Measurements from ENCODE around the gene ADAMTS19.
A peak's percentile ranks its signal among the peaks of the same experiment; 100 is the strongest.
"Not testable (repeated sequence)": the region's sequence is repeated elsewhere in the genome, so short reads cannot be mapped to it uniquely, and the experiment has no call there.

Gene ADAMTS19

GRCh38 chr5:129609710-129610109, 149.6 kb downstream of the ADAMTS19 start:
- no peak for DNase-seq

GRCh38 chr5:129616517-129616916, 156.4 kb downstream of the ADAMTS19 start:
- DNase-seq = no peak

GRCh38 chr5:129617206-129617605, 157.1 kb downstream of the ADAMTS19 start:
- no peak for DNase-seq

- no peak for DNase-seq
These were observed 159.7 kb downstream of the ADAMTS19 start for GRCh38 chr5:129619782-129620181.

- DNase-seq = no peak
These were observed 162.4 kb downstream of the ADAMTS19 start for GRCh38 chr5:129622531-129622930.

GRCh38 chr5:129629575-129629974, 169.5 kb downstream of the ADAMTS19 start:
- no peak for DNase-seq

GRCh38 chr5:129630101-129630500, 170.0 kb downstream of the ADAMTS19 start:
- DNase-seq = no peak

GRCh38 chr5:129631961-129632360, 171.9 kb downstream of the ADAMTS19 start:
- no peak for DNase-seq

GRCh38 chr5:129637501-129637900, 177.4 kb downstream of the ADAMTS19 start:
- not testable (repeated sequence) for DNase-seq

GRCh38 chr5:129639331-129639730, 179.2 kb downstream of the ADAMTS19 start:
- no peak for DNase-seq

GRCh38 chr5:129652349-129653056, 192.4 kb downstream of the ADAMTS19 start:
- no peak for DNase-seq

- DNase-seq = no peak
These were observed 192.9 kb downstream of the ADAMTS19 start for GRCh38 chr5:129653057-129653375.

GRCh38 chr5:129653442-129653841, 193.3 kb downstream of the ADAMTS19 start:
- DNase-seq = no peak

- DNase-seq = no peak
These were observed 196.9 kb downstream of the ADAMTS19 start for GRCh38 chr5:129656952-129657351.

- no peak for DNase-seq
These were observed 198.7 kb downstream of the ADAMTS19 start for GRCh38 chr5:129658801-129659200.

GRCh38 chr5:129661366-129662035, 201.4 kb downstream of the ADAMTS19 start:
- DNase-seq = no peak

- peak; percentile 18 to 26 for DNase-seq
These were observed 204.3 kb downstream of the ADAMTS19 start for GRCh38 chr5:129664336-129664937.

GRCh38 chr5:129670957-129671500, 210.9 kb downstream of the ADAMTS19 start:
- no peak for DNase-seq

- no peak for DNase-seq
These were observed 211.9 kb downstream of the ADAMTS19 start for GRCh38 chr5:129672006-129672405.

GRCh38 chr5:129679671-129680070, 219.6 kb downstream of the ADAMTS19 start:
- DNase-seq = no peak

GRCh38 chr5:129687941-129688340, 227.8 kb downstream of the ADAMTS19 start:
- no peak for DNase-seq

- DNase-seq = no peak
These were observed 228.9 kb downstream of the ADAMTS19 start for GRCh38 chr5:129689045-129689444.

- DNase-seq = no peak
These were observed 231.1 kb downstream of the ADAMTS19 start for GRCh38 chr5:129691220-129691619.

GRCh38 chr5:129696636-129697035, 236.5 kb downstream of the ADAMTS19 start:
- no peak for DNase-seq
